GM10266 (cell line): ENCODE measurements around the gene FRMD4A.
"Not testable (repeated sequence)": the region's sequence is repeated elsewhere in the genome, so short reads cannot be mapped to it uniquely, and the experiment has no call there.

Source experiments
- DNase-seq: peaks from one replicate; pipeline ENCODE4 v3.0.0; 2012; ENCODE audit errors: extremely low spot score
- TF ChIP-seq, protein P1 (sequence below): IDR thresholded peaks from 2 replicates; pipeline ENCODE4 v1.5.1; 2012; ENCODE audit warnings: mild to moderate bottlenecking, low read depth; ENCODE audit not compliant: control insufficient read depth, insufficient read depth; ENCODE audit errors: missing control alignments

Gene FRMD4A

DNA sequence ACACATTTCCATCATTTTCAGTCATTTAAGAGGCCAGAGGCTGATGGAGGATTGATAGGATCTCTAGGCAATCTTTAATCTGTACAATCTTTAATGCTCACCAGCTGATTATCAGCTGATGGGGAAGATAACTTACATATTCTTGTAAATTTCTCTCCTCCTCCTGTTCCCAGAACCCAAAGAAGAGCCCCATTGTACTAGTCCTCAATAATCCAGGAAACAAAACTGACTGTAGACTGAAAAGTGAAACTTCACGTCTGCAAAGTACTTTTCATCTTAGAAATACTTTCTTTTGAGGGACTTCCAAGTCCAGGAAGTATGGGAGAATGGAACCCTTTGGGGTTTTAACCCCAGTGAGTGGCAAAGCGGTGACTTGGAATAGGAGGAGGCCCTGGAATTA lies 283.3 kb downstream of the FRMD4A start:
- no peak for DNase-seq
- TF ChIP-seq, protein P1, sequence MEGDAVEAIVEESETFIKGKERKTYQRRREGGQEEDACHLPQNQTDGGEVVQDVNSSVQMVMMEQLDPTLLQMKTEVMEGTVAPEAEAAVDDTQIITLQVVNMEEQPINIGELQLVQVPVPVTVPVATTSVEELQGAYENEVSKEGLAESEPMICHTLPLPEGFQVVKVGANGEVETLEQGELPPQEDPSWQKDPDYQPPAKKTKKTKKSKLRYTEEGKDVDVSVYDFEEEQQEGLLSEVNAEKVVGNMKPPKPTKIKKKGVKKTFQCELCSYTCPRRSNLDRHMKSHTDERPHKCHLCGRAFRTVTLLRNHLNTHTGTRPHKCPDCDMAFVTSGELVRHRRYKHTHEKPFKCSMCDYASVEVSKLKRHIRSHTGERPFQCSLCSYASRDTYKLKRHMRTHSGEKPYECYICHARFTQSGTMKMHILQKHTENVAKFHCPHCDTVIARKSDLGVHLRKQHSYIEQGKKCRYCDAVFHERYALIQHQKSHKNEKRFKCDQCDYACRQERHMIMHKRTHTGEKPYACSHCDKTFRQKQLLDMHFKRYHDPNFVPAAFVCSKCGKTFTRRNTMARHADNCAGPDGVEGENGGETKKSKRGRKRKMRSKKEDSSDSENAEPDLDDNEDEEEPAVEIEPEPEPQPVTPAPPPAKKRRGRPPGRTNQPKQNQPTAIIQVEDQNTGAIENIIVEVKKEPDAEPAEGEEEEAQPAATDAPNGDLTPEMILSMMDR: no peak

DNA sequence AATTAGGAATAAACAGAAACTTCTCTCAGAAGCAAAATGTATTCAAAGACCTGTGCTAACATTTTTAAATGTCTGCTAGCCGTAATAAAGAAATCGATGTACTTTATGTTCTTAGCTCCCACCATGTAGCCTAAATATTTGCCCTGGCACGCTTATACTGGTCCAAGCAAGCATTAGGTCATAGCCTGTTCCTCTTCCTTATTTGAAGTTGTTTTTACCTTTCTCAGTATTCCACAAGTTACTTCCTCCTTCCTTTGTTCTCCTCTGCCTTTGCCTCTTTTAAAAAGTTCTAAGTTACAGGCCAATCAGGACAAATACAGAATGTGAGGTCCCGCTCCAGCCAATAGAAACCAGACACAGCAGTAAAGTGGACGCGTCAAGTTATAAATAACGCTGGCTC lies 288.7 kb downstream of the FRMD4A start:
- DNase-seq: not testable (repeated sequence)

DNA sequence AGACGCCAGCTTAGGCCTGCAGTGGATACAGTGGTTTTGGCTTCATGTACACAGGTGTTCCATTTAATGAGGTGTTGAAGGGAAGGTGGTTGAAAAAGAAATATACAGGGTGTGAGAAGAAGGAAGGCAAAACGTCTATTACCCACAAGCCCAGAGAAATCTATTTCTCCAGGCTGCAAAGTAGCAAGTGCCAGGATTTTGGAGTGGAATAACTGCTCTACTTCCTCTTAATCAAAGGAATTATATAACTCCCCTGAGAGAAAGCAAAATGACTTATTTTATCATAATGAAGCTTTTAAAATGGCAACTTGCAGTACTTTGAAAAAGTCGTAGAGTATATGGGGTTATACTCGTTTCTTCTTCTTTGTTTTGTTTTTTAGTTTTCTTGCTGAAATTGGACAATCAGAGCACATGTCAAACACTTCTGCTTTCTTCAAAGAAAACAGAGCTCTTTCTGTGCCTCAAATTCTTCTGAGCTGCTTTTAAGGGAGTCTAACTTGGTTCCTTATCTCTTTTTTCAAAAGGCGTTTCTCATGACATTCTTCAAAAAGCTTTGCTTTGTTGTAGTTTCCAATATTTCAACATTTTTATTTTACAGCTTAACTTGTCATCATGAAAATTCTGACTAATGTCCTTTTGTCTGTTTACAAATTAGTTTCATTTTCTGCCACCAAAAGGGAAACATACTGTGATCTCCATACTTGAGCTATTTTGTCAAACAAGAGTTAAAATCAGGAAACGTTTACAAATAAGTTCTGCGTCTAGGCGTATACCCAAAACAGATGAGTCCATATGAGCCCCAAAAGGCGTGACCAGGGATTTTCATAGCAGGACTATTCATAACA lies 289.7 kb downstream of the FRMD4A start:
- TF ChIP-seq, protein P1: no peak
- no peak for DNase-seq

DNA sequence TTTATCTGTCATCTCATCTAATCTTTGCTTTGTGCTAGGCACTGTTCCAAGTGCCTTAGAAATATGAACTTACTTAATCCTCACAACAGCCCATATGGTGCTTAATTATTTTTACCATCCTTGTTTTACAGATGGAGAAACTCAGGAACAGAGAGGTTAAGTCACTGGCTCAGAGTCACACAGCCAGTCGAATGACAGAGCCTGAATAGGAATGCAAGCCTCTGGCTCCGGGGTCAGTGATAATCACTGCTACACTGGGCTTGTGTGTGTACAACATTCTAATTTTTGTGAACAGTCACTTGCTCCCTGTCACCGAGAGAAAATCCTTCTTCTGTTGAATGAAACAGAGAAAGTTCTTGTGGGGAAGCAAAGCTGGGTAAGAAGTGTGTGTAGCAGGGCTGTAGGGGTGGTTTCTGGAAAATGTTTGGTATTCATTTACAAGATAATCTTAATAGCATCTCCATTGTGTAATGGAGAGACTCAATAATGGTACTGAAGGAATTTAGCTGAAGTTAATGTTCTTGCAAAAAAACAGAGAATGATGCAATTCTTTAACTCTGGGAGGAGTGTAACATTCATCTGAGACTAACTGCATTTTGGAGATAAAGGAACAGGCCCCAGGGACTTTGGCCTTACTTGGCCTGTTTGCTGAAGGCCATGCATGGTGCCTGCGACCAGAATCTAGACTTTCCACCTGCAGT lies 290.6 kb downstream of the FRMD4A start:
- DNase-seq: no peak
- TF ChIP-seq, protein P1: no peak

DNA sequence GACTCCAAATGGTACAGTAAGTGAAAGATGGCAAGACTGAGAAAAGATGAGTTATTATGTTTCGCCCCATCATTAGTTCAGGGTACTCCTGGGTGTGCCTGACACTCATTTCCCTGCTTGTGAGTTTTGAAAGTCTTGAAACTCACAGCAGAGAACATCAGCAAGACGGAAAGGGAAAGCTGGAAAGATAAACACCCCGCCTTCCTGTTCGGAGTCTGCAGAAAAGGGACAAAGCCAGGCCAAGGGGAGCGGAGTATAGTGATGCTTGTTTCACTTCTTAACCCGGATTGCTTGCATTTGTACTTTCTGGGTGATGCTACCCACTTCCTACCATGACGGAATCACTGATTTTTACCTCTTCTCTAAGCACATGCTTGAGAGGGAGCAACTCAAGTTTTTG lies 294.5 kb downstream of the FRMD4A start:
- TF ChIP-seq, protein P1: no peak
- DNase-seq: no peak

DNA sequence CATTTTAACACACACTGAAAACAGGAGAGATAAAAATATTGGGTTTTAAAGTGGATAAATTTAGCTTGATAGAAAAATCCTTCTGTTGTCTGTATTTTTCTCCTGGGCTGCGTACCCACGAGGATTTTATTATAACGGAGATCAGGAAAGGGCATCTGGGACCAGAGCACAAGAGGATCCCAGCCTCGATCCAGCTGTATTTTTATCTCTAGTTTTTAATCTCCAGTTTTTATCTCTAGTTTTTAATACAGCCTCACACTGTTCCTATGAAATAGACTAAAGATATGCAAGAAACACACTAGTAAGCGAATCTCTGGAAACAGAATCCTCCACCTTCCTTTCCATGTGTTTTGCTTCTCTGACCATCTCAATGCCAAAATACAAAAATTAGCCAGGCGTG lies 295.2 kb downstream of the FRMD4A start:
- no peak for DNase-seq
- TF ChIP-seq, protein P1: no peak

DNA sequence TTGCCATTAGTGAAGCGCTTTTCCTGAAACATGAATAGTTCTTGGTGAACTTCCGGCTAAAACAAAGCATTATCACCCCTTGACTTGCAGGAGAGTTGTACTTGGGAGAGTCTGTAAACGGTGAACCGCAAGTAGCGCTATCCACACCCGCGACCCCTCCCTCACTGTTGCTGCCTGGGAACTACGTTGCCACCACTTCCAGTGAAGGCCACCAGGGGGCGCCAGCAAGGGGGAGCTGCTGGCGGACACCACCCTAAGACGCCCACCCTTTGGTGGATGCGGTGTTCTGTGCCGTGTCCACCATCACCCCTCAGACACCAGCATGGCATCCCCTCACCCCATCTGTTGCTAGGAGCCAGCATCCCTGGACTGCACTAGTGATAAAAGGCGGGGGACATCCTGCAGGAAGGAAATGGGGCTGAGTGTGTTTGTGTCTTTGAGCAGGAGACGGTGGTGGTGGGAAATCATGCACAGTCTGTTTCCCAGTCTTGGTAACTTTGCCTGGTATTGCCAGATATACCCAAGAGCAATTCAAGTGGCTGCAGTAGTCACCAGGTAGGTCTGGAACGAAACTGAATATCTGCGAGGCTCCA lies 298.2 kb downstream of the FRMD4A start:
- TF ChIP-seq, protein P1: peak; percentile 74
- DNase-seq: peak; percentile 46
